ENCODE results near the gene CCDC74A.
"Not testable (repeated sequence)": the region's sequence is repeated elsewhere in the genome, so short reads cannot be mapped to it uniquely, and the experiment has no call there.

CCDC74A gene

DNA sequence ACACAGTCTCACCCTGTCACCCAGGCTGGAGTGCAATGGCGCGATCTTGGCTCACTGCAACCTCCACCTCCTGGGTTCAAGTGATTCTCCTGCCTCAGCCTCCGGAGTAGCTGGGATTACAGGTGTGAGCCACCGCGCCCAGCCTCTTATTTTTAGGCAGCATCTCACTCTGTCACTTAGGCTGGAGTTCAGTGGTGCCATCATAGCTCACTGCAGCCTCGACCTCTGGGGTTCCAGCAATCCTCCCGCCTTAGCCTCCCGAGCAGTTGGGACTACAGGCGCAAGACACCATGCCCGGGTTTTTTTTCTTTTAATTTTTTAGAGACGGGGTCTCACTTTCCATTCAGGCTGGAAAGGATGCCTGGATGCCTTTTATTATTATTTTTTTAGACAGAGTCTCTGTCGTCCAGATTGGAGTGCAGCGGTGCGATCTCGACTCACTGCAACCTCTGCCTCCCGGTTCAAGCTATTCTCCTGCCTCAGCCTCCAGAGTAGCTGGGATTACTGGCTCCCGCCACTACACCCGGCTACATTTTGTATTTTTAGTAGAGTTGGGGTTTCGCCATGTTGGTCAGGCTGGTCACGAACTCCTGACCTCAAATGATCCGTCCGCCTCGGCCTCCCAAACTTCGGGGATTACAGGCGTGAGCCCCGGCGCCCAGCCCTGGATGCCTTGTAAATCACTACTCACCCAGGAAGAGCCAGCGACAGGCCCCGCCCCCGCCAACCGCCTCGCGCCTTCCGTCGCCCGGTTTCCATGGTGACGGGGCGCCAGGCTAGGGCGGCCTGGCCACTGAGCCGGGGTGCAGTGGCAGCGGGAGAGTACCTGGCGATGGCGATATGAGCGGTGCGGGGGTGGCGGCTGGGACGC lies at the start of gene CCDC74A:
TSS of gene CCDC74A (plus strand) at position 758 of the 871 bp plus-strand sequence. CDS start at position 841, 83 bp downstream.
- DNase-seq: peak; percentile 76

DNA sequence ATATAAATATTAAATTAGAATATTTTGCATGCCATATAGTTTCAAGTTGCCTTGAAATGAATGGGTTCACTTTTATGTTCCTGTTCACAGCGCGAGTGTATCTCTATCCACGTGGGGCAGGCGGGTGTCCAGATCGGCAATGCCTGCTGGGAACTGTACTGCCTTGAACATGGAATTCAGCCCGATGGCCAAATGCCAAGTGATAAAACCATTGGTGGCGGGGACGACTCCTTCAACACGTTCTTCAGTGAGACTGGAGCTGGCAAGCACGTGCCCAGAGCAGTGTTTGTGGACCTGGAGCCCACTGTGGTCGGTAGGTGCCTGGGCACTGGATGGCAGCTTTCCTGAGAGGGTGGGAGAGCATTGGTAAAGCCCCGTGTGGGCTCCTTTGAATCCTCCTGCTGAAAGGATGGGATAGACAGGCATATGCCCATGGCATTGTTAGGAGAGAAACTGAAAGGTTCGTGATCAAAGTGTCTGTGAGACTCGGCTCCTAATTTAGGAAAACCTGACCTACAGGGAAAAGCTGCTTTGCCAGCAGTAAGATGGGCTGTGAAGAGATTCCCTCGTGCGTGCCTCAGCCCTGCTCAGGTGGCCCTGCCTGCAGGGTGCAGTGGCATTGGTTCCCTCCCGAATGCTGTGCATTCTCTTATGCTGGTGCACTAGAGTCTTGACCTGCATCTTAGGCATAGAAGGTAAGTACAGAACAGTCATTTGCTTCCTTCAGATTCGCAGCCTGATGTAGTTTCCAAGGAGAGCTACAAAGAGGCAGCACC lies 49.4 kb upstream of the CCDC74A start:
- not testable (repeated sequence) for DNase-seq

DNA sequence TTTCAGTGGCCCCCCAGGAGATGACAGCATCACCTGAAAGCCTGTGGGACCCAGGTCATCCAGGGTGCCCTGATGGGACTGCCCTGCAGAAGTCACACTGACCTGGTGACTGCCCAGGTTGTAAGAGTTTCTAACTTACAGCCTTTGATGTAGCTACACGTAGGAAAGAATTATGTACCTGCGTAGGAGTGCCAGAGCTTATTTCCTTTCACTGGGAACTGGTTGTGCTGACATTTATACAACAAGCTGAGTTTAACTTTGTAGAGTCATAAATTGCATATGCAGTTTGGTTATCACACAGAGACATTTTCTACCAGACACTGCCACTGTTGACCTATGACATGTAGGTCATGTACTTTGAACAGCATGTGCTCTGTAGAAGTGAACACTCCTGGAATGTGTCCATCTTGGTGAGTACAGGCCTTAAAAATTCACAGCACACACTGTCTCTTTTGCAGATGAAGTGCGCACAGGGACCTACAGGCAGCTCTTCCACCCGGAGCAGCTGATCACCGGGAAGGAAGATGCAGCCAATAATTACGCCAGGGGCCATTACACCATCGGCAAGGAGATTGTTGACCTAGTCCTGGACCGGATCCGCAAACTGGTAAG lies 48.7 kb upstream of the CCDC74A start:
- not testable (repeated sequence) for DNase-seq

DNA sequence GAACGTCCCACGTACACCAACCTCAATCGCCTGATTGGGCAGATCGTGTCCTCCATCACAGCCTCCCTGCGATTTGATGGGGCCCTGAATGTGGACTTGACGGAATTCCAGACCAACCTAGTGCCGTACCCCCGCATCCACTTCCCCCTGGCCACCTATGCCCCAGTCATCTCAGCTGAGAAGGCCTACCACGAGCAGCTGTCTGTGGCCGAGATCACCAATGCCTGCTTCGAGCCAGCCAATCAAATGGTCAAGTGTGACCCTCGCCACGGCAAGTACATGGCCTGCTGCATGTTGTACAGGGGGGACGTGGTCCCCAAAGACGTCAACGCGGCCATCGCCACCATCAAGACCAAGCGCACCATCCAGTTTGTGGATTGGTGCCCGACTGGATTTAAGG lies 47.3 kb upstream of the CCDC74A start:
- DNase-seq: not testable (repeated sequence)

DNA sequence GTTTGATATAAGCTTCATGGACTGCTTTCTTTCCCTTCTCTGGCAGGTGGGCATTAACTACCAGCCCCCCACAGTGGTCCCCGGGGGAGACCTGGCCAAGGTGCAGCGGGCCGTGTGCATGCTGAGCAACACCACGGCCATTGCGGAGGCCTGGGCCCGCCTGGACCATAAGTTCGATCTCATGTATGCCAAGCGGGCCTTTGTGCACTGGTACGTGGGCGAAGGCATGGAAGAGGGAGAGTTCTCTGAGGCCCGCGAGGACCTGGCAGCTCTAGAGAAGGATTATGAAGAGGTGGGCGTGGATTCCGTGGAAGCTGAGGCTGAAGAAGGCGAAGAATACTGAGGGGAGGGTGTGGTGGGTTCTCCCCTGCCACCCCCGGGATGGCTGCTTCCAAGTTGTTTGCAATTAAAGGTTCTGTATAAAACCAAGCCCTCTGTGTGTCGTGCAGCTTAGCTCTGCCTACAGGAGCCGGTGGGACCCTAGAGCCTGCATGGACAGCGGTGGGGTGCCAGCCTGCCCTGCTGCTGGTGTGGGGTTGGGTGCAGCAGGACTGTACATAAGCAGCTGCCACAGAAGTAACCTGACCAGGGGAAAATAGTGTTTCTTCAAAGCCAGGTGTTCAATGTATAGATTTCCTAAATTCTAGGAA lies 45.1 kb upstream of the CCDC74A start:
- DNase-seq: not testable (repeated sequence)

DNA sequence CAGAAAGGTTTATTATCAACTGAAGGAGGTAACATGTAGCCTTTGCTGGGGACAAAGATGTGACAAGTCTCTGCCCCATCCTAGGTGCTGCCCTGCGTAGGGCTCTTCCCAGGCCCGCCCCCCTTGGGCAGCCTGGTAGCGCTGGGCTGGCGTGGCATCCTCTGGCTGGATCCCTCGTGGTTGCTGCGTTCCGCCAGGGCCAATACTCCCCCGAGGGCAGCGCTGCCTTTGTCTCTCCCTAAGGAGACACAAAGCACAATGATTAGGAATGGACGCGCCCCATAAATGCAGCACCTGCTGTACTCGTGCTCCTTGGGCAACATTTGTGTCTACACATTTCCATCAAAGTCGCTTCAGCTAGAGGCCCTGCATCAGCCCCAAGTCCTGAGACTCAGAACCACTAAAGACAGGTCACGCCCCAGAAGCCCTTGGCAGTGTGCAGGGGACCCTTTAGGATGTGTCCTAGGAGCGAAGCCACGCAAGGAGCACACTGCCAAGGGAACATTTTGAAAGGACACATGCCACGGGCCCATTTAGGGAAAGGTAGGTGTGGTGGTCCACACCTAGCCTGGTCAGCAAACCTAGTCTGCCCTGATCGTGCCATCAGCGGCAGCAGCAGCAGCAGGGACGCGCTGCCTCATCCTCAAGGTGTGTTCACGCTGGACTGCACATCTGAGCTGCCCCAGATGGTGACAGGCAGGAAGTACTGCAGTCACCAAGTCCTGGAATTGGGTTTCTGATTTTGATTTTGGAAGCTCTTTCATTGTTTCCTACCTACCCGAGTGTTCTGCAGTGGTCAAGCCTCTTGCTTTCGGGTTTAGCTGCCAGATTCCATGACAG lies 43.5 kb upstream of the CCDC74A start:
- DNase-seq: not testable (repeated sequence)

DNA sequence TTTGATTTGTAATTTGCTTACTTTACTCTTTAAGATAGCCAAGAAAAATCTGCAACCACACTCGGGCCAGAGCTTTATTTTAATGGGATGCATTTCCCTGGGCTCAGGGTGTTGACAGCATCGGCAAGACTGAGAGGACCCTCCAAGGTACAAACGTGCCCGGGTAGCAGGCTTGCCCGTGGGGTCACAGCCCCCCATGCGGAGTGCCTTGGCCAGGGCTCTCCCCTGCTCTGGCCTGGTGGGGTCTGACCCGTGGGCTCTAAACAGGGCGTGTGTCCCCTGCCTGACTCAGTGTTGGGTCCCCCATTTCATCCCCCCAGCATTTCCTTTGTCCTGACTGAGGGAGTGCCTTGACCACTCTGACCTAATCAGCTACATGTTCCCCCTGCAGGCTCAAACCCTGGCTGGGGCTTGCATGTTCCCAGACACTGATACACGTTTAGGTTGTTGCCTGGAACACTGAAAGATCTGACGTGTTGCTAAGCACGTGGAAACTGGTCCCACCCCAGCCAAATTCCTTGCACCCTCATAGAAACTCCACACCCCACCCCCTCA lies 42.7 kb upstream of the CCDC74A start:
- not testable (repeated sequence) for DNase-seq

DNA sequence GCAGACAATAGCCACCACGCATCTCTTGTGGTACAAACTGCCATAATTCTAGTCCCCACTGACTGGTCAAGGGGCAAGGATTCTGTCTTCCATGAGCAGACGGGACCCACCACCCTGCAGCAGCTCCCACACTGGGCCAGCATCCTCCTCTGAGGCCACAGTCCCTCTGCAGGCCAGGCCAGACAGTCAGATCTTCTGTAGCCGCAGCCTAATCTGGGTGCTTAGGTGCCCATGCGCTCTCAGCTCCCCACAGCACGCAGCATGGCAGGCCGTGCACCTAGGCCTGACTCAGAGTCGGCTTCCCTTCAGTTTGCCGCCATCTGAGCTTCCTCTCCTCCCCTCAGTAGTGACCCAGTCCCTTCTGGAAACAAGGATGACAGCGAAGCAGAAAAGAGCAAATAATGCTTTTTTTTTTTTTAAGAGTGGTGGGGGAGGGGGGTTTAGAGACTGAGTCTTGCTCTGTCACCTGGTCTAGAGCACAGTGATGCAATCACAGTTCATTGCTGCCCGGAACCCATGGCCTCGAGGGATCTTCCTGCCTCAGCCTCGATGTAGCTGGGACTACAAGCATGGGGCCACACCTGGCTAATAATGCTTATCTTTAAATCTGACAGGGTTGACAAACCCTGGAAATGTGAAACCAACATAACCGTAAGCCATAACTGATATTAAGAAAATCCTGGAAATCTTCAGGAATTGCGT lies 41.3 kb upstream of the CCDC74A start:
- not testable (repeated sequence) for DNase-seq

DNA sequence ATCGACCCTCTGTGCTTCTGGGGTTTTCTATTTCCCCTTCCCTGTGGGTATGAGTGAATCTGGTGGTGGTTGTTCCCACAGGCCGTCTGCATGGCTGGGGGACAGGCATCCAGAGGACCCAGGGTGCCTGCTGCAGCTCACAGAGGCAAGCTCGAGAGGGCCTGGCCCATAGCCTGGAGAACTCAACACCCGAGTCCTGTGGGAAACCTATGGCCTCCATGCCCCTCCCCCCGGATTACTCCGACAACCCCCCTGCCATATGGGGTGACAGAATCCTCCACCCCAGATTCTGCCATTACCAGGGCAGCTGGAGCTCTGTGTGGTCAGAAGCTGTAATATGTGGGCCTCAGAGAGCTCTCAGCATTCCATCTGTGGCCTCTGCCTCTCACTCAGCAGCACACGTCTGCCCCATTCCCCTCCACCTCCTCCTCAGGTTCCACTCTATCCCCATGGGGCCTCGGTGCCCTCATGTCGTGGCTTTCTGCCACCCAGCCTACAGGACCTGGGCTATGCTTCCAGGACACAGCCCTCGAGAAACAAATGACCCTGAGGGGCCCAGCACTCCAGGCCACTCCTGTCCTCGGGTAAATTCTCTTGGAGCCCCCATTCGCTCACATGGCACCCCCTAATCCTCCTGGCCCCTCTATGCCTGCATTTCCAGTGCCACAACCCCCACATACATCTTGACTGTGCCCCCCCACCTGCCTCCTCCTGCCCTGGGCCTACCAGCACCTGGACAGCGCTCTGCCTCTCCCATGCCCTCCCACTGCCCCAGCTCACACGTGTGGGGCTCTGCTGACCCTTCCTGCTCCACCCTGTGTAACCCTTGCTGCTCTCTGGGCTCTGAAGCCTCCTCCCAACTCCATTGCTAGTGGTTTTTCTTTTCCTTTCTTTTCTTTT lies 39.1 kb upstream of the CCDC74A start:
- DNase-seq: no peak

DNA sequence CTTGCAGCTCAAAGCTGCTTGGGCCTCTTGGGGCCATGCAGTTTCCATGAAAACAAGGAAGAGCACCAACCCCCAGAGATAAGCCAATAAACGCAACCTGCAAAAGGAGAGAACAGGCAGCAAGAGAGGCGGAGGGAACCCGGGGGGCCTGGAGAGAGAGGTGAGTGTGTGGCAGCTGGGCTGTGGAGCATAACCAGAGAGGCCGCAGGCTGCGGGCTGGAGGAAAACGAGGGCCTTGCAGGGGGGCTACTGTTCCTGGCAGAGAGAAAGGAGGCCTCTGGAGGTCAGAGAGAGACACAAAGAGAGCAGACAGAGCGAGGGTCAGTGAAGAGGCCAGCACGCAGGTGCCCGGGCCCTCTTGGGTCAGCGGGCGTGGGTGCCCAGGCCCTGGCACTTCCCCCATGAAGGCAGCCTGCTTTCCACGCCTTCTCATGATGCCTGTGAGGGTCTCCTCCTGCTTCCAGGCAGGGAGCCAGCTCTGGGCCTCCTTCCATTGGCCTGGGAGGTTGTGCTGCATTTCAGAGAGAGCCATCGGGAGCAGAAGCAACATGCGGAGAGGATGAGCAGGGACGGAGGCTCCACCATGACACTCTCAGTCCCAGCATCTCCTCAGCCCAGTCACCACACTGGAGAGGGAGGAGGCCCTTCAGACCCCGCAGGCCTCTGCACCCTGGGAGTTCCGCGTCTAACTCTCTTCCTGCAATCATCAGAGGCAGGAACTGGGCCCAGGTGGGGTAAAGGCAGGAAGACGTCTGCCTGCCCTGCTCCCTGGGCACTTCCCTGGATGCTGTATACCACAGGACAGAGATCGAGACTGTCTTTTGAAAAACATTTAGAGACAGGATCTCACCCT lies 36.8 kb upstream of the CCDC74A start:
- not testable (repeated sequence) for DNase-seq

DNA sequence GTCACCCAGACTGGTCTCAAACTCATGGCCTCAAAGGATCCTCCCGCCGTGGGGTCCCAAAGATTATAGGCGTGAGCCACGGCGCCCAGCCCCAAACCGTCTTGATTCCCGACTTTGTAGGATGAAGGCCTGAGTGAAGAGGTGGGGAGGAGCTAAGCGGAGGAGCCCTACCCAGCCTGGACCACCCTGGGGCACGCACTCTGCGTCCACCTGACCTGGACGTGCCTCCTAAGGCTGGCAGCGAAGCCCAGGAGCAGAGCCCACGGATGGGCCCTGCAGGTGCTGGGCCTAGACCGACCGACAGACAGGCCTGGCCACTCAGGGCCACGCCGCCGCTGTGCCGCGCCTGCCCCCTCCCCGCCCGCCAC lies 36.2 kb upstream of the CCDC74A start:
- not testable (repeated sequence) for DNase-seq

DNA sequence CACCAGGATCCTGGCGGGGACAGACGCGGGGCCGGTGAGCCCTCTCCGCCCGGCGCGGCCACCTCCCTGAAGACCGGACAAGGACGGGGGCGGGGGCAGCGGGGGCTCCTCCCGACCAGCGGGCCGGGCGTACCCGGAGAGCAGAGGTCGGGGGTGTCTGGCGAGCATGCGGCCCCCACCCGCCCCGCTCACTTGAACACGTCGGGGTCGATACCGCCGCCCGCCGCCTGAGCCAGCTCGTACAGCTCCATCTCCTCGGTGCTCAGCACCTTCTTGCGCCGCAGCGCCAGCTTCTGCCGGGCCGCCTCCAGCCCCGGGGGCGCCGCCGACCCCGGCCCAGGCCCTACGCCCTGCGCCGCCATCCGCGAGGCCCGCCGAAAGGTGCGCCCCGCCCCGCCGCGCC lies 35.7 kb upstream of the CCDC74A start, which contains the start of gene MZT2A:
TSS of gene MZT2A (minus strand) at position 383 of the 403 bp plus-strand sequence. CDS start at position 362, 21 bp downstream.
- DNase-seq: not testable (repeated sequence)

DNA sequence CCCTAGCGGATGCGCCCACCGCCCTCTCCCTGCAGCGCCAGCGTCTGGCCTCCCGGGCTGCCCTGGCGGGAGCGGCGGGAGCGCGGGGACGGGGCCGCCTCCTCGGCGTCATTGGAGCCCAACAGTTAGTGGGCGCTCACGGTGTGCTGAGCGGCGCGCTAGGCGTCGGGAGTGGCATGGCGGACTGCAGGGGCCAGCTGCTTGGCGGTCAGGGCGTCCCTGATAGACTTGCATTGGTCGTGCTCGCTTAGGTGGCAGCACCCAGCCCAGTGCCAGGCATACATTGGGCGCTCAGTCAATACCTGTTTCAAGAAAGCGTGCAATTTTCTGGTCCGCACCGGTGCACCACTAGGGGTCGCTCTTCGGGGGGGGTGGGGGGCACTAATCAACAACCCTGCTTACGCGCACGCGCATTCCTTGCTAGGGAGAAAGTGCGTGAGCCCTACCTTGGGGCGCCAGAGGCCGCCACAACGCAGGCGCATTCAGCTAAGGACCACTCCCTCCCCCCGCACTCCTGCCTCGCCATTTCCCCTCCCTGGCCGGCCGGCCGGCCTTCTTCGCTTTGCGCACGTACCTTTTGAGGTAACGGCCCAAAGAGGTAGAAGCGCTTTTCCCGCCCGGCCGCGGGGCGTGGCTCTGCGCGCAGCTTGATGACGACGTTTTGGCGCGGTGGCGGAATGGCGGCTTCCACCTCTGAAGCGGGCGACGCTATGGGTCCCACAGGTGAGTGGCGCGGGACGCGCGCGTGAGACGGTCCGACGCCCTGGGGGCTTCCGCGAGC lies 35.1 kb upstream of the CCDC74A start:
- peak; percentile 96 for DNase-seq

DNA sequence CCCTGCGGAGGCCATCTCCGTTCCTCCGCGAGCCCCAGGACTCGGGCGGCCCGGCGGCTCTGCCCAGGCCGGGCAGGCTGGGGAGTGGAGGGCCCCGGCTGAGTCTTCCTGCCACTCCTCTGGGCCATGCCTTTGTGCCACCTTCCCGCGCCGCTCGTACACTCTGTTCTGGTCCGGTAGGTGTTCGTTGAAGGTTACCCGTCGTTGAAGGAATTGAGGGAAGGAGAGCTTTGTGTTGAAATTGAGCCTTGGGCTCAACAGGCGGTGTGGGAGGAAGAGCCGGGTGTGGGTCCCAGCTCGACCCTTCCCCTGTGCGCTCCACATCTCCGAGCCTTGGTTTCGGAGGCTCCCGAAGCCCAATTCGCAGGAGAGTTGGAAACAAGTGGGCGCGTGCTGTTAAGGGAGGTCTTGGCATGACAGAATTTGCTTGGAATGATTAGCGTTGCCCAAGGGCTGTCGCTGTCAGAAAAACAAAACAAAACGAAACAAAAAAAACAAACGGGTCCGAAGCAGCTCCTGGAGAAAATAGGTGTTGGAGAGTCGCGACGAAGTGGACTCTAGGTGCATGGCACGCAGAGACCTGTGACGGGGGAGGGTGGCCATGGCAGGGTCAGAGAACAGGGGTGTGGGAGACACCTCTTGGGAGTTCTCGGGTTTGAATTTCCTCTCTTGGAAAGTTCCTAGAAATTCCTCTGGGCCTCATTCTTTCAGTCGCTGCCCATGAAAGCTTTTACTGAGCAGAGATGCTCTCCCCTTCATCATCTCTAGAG lies 34.3 kb upstream of the CCDC74A start:
- no peak for DNase-seq

DNA sequence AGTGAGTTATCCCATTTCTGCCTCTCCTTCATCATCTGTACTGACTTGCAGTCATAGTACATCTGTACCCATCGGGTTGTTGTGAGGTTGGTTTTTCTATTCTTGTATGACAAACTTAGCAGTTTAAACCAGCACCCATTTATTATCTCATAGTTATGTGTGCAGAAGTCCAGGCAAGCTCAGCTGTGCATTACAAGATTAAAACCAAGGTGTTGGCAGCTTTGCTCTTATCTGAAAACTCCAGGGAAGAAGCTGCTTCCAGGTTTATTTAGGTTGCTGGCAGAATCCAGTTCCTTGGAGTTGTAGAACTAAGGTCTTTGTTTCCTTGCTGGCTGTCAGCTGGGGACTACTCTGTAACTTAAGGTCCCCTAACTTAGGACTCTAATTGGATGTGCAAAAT lies 32.2 kb upstream of the CCDC74A start:
- not testable (repeated sequence) for DNase-seq

DNA sequence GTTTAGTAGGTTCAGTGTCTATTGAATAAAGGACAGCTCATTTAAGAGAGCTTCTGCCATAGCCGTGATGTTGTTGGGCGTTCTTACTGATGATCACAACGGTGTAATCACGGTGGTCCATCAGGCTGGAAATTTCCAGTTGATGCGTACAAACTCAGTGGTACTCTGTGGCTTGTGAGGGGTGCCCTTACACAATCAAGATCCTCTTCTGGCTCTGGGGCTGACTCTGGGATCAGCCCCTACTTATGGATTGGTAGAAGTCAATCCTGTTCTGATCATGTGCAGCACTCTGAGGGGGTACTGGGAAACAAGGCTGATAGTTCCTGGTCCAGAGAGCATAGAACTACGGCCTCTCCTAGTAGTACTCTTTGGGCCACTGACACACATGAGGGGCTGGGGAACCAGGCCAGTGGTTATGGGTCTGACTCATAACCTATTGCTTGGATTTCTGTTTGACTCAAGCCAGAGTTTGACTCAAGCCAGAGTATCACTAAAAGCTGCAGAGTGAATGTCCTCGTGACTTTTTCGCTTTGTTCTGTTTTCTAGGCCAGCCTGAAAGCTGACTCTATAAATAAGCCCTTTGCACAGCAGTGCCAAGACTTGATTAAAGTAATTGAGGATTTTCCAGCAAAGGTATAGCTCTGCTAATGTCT lies 29.2 kb upstream of the CCDC74A start:
- DNase-seq: not testable (repeated sequence)
